NCI-H526 (cell line): ENCODE data around the gene KCNK1.

Experiments
- DNase-seq, 2 experiments: peaks; one replicate each; lab custom pipeline; 2025; lab: John Stamatoyannopoulos, UW

Gene KCNK1

GRCh38 chr1:233704898-233705723 lies 91.2 kb downstream of the KCNK1 start:
- no peak for DNase-seq

DNA sequence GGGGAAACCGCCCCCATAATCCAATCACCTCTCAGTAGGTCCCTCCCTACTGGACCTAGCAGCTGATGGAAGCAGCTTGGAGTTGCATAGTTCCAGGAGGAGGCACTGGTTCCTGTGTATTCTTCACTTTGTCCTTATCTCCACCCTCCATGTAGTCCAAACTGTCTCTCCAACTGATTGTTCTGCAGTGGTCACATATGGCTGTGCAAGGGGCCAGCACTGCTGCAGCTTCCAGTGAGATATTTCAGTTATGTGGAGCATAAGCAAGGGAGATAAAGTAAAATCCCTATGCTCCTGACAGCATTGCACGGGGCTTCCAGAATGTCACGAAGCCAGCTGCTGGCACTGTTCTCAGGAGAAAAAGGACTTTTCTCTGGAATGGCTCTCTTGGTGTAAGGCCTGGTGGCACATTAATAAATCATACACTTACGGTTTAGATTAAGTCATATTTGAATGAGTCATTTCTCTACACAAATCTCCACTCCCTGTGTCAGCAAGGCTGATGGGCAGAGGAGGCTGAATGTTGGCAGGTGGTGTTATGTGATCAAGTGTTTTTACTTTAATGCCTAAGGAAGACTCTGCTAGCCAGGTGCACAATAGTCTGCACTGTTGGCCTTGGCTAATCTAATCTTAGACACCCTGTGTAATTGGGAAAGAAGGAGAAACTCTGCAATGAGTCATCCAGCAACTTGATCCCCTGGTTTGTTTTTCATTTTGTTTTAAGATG lies 93.4 kb downstream of the KCNK1 start:
- DNase-seq = no peak

DNA sequence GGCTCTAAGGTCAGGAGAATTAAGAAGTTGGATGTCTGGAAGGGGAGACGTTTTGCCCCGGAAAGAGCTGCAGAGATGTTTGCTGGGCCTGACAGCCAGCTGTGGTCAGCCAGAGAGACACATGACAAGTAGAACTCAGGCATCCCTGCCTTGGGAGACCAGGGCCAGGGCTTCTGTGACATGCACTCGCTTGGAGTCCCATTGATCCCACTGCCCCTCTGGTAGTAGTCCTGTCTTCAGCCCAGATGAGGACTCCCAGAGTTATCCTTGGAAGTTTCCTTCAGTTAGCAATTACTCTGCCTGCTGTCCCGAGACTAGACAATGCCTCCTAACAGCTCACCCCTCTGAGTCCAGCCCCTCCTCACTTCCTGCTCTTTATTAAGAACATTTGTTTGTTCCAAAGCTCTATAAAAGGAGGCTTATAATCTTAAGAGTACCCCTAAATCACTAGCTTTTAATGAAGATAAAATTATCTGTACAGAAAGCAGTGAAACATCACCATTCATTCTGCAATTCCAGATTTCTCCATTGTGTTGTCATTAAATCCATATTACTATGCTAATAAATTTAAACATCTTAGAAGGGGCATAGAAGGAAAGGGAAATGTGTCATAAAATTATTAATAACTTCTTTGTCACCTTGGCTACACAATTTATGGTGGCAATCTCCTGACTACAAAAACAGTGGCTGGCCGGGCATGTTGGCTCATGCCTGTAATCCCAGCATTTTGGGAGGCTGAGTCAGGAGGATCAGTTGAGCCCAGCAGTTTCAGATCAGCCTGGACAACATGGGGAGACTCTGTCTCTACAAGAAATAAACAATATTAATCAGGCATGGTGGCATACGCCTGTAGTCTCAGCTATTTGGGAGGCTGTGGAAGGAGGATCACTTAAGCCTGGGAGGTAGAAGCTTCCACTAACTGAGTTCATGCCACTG lies 94.2 kb downstream of the KCNK1 start:
- no peak for DNase-seq

- DNase-seq = no peak
Measured at GRCh38 chr1:233710031-233710430, 96.1 kb downstream of the KCNK1 start.

- no peak for DNase-seq
Measured at GRCh38 chr1:233710507-233710906, 96.6 kb downstream of the KCNK1 start.

- no peak for DNase-seq
Measured at GRCh38 chr1:233714631-233715217, 100.8 kb downstream of the KCNK1 start.

DNA sequence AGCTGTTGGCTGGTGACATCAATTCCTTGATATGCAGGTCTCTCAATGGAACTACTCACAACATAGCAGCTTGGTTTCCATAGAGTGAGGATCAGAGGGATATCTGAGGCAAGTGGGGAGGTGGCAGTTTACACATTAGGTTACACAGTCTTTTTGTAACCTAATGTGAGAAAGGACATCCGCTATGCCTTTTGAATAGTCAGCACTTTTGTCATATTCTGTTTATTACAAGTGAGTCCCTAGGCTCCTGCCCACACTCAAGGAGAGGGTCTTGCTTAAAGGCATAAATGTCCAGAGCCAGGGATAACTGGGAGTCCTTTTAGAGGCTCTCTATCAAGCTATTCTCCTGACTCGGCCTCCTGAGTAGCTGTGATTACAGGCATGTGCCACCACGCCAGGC lies 104.2 kb downstream of the KCNK1 start:
- DNase-seq = no peak

DNA sequence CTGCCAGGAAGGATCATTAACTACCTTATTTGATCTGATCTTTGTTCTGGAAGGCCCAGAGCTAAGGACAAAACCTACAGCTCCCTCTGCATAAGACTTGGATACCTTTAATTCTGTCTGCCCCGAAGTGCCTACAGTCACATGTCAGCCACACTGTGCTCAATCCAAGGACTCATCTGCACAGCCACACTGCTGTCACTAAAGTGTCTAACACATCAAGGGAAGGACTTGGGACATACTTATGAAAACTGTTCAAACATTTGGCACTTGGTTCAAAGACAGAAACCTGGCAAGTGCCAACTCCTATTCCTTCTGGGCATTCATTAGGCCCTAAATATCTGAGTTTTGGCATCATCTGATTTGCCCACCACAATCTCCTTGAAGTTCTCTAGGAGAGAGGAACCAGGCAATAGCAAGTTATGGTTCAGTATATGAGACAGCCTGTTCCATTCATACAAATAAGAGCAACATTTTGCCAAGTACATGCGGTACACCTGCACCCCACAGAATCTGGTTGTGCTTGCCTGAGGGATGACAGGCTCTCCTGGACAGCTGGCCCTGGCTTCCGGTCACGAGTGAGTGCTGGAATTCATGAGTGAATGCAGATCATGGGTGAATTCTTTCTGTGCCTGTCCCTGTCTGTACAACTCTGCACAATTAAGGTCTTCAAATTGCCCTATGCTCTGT lies 105.9 kb downstream of the KCNK1 start:
- DNase-seq = no peak

GRCh38 chr1:233721004-233721595 lies 107.2 kb downstream of the KCNK1 start:
- no peak for DNase-seq
